Activated T-cell treated with anti-CD3 and anti-CD28 coated beads for 24 hours (primary cell): ENCODE results near the gene HBP1.
"Not testable (repeated sequence)": the region's sequence is repeated elsewhere in the genome, so short reads cannot be mapped to it uniquely, and the experiment has no call there.

Experiments
- DNase-seq: peaks from one replicate; pipeline ENCODE4 v3.0.0-alpha.2; 2020; ENCODE audit warnings: low read depth

Gene HBP1

GRCh38 chr7:107154826-107155225 lies 14.0 kb upstream of the HBP1 start:
- DNase-seq, result no peak

- DNase-seq, result not testable (repeated sequence)
Observed at GRCh38 chr7:107155726-107156125, 13.1 kb upstream of the HBP1 start.

- DNase-seq, result no peak
Observed at GRCh38 chr7:107157091-107157490, 11.7 kb upstream of the HBP1 start.

GRCh38 chr7:107158028-107158427 lies 10.8 kb upstream of the HBP1 start:
- DNase-seq, result no peak

- no peak for DNase-seq
Observed at GRCh38 chr7:107160389-107160788, 8.4 kb upstream of the HBP1 start.

GRCh38 chr7:107161415-107161814 lies 7.4 kb upstream of the HBP1 start:
- no peak for DNase-seq

- no peak for DNase-seq
Observed at GRCh38 chr7:107162475-107162874, 6.3 kb upstream of the HBP1 start.

GRCh38 chr7:107164092-107164491 lies 4.7 kb upstream of the HBP1 start:
- no peak for DNase-seq

GRCh38 chr7:107165341-107165740 lies 3.5 kb upstream of the HBP1 start:
- no peak for DNase-seq

- DNase-seq, result no peak
Observed at GRCh38 chr7:107166736-107167426, 1.9 kb upstream of the HBP1 start.

- DNase-seq, result peak; percentile 45
Observed at GRCh38 chr7:107167483-107168232, 1.1 kb upstream of the HBP1 start.

- DNase-seq, result peak; percentile 81
Observed at GRCh38 chr7:107169120-107170050, 582 bp downstream of the HBP1 start.

- DNase-seq, result no peak
Observed at GRCh38 chr7:107170051-107170915, 1.5 kb downstream of the HBP1 start.

GRCh38 chr7:107171496-107171895 lies 2.7 kb downstream of the HBP1 start:
- no peak for DNase-seq

GRCh38 chr7:107172276-107173032 lies 3.7 kb downstream of the HBP1 start:
- no peak for DNase-seq

- DNase-seq, result no peak
Observed at GRCh38 chr7:107173191-107173590, 4.4 kb downstream of the HBP1 start.

- no peak for DNase-seq
Observed at GRCh38 chr7:107173691-107174406, 5.0 kb downstream of the HBP1 start.

- DNase-seq, result no peak
Observed at GRCh38 chr7:107179326-107180164, 10.7 kb downstream of the HBP1 start.

GRCh38 chr7:107180378-107180777 lies 11.6 kb downstream of the HBP1 start:
- peak; percentile 67 for DNase-seq
